Naive thymus-derived CD4-positive, alpha-beta T cell (primary cell): ENCODE data around the gene RHOC. TPM values are rescaled to one million over a fixed set of nuclear protein-coding genes. Genes with fewer than 3 reads are reported as not detected.
A peak's percentile ranks its signal among the peaks of the same experiment; 100 is the strongest.

Experiments
- ATAC-seq: fragments of 150-1000 bp; cut with Tn5 transposase; 2 replicates; pipeline ENCODE4 v1.10.0; 2021; ENCODE audit warnings: mild to moderate bottlenecking, moderate library complexity
- CTCF ChIA-PET: fragments of 350-600 bp; sonication (Branson Sonifier 250); formaldehyde crosslinking; loops from one replicate; lab custom pipeline; 2021; ENCODE audit warnings: antibody characterized with exemption; lab: Charles Lee
- POLR2A ChIA-PET: fragments of 350-600 bp; sonication (Branson Sonifier 250); formaldehyde crosslinking; loops from one replicate; lab custom pipeline; 2021; ENCODE audit warnings: antibody characterized with exemption, inconsistent platforms; lab: Charles Lee
- DNase-seq, 9 donors: peaks; one replicate each; pipeline versions ENCODE4 v3.0.0 to v3.0.0-alpha.2; 2020 to 2022; ENCODE audit warnings: mixed read lengths in 1 of 9
- H3K27ac ChIP-seq: one replicate; pipeline ENCODE4 v1.7.0; 2013; ENCODE audit warnings: mild to moderate bottlenecking, low read depth, low read length, moderate library complexity
- H3K27me3 ChIP-seq, 2 donors: one replicate each; pipeline ENCODE4 v1.7.0; 2013; ENCODE audit warnings: low read length in 2 of 2, mild to moderate bottlenecking in 2 of 2, moderate library complexity in 2 of 2; ENCODE audit not compliant: control insufficient read depth in 2 of 2, insufficient read depth in 2 of 2
- H3K36me3 ChIP-seq, 3 experiments: 1 replicate in 2 of 3; 2 replicates in 1 of 3; pipeline ENCODE4 v1.7.0; 2013; ENCODE audit warnings: low read length in 3 of 3, mild to moderate bottlenecking in 3 of 3, moderate library complexity in 1 of 3; ENCODE audit not compliant: insufficient read depth in 3 of 3, control insufficient read depth in 2 of 3
- H3K4me1 ChIP-seq, 2 donors: one replicate each; pipeline ENCODE4 v1.7.0; 2013; ENCODE audit warnings: low read length in 2 of 2, mild to moderate bottlenecking in 2 of 2, moderate library complexity in 1 of 2; ENCODE audit not compliant: control insufficient read depth in 2 of 2, insufficient read depth in 2 of 2
- H3K4me3 ChIP-seq: 2 replicates; pipeline ENCODE4 v1.7.0; 2013; ENCODE audit warnings: mild to moderate bottlenecking, low read length
- H3K9me3 ChIP-seq, 3 experiments: 1 replicate in 2 of 3; 2 replicates in 1 of 3; pipeline ENCODE4 v1.7.0; 2013; ENCODE audit warnings: low read length in 3 of 3; ENCODE audit not compliant: control insufficient read depth in 2 of 3
- H3K27ac Mint-ChIP-seq, 9 donors: one replicate each; pipeline ENCODE4 v1.8.0; 2020 to 2022; ENCODE audit warnings: mixed read lengths in 9 of 9, mild to moderate bottlenecking in 8 of 9, moderate library complexity in 5 of 9, inconsistent platforms in 2 of 9
- H3K27me3 Mint-ChIP-seq, 5 donors: one replicate each; pipeline ENCODE4 v1.8.0; 2021 to 2022; ENCODE audit warnings: mixed read lengths in 5 of 5, mild to moderate bottlenecking in 1 of 5
- H3K36me3 Mint-ChIP-seq, 5 donors: one replicate each; pipeline ENCODE4 v1.8.0; 2020 to 2022; ENCODE audit warnings: mixed read lengths in 5 of 5, mild to moderate bottlenecking in 3 of 5, inconsistent platforms in 1 of 5
- H3K4me1 Mint-ChIP-seq, 7 donors: one replicate each; pipeline ENCODE4 v1.8.0; 2020 to 2022; ENCODE audit warnings: mixed read lengths in 7 of 7, mild to moderate bottlenecking in 3 of 7, inconsistent platforms in 1 of 7
- H3K4me3 Mint-ChIP-seq, 10 donors: one replicate each; pipeline ENCODE4 v1.8.0; 2020 to 2022; ENCODE audit warnings: mild to moderate bottlenecking in 10 of 10, mixed read lengths in 10 of 10, moderate library complexity in 6 of 10, inconsistent platforms in 2 of 10
- H3K9me3 Mint-ChIP-seq, 11 donors: one replicate each; pipeline ENCODE4 v1.8.0; 2020 to 2022; ENCODE audit warnings: mixed read lengths in 11 of 11, mild to moderate bottlenecking in 4 of 11, inconsistent platforms in 1 of 11, moderate library complexity in 1 of 11
- intact Hi-C, 2 donors: fragments of 100-400 bp; cut with micrococcal nuclease; formaldehyde crosslinking; loops; one replicate each; pipeline ENCODE4 v1.15.1; 2023
- polyA plus RNA-seq, 2 donors: library from polyadenylated mRNA; unstranded; fragments of 300-500 nt; fragmentation: Illumina TruSeq; gene quantifications; one replicate each; pipeline ENCODE4 v1.2.3, GENCODE V29; 2021
- total RNA-seq, 6 experiments: library from RNA in 5 of 6; stranded (reverse) in 5 of 6; gene quantifications; 1 replicate in 5 of 6; 2 replicates in 1 of 6; pipeline ENCODE4 v1.2.3 and lab custom pipeline; 2021 to 2026

RHOC gene
- total and polyA plus RNA-seq, 7 experiments from 2014 or later: 0.57 to 89.1 (median 4.2) TPM

DNA sequence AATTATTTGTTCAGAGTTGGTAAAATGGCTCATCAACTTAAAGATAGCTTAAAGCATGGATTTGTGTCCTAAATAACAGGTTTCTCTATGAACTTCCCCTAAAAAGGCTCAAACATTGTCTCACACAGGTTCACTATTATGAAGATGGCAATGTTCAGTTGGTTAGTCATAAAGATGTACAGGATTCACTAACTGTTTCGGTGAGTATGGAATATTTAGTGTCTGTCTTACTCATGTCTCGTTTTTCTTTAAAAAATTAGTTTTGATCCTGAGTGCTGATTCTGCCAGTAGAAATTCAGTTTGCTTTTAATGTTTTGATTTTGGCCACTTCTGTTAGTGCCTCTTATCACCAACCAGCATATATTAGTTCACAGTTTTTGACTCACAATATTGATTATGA lies 40.0 kb downstream of the RHOC start:
- intact Hi-C loops: no loop called here
- peaks cover 0 to 36% (median 15%) of the 10 kb centered on the region in 7 donors for H3K4me1 Mint-ChIP-seq
- CTCF ChIA-PET: no interaction called here

DNA sequence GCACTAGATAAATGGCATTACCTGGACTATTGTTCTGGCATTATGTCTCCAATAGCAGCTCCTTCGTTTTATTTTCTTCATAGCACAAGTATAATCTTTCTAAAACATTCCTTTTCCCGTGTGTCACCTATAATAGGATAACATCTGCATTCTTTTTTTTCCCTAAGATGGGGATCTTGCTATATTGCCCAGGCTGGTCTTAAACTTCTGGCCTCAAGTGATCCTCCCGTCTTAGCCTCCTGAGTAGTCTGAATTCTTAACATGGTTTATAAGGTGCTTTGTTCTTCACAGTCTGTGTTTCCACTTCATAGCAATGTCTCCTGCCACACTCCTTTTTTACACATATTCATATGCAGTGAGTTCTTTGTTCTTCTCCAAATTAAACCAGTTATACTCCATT lies 41.1 kb downstream of the RHOC start:
- Mint-ChIP-seq H3K9me3 (no peaks in the 10 kb centered on the region), H3K27ac (peak overlapping the region in 5 of 9 donors; percentile 3 to 42 (median 16)), H3K36me3 (peaks cover 15 to 71% (median 40%) of the 10 kb centered on the region in 5 donors), H3K4me1 (peaks cover 3 to 35% (median 12%) of the 10 kb centered on the region in 7 donors), H3K27me3 (no peaks in the 10 kb centered on the region), H3K4me3 (no peak overlapping the region)
- Histone ChIP-seq H3K4me3 (no peak overlapping the region), H3K4me1 (no peaks in the 10 kb centered on the region), H3K27ac (no peak overlapping the region), H3K9me3 (no peaks in the 10 kb centered on the region), H3K27me3 (no peaks in the 10 kb centered on the region), H3K36me3 (peaks cover 5 to 92% (median 21%) of the 10 kb centered on the region in 3 experiments)
- DNase-seq: no peak
- POLR2A ChIA-PET: interaction anchor here (1.8 kb wide), 1 partner anchor 9 kb away, joined by 4 read pairs; the partner anchor contains the start of gene MOV10
- no peak for ATAC-seq
- CTCF ChIA-PET: no interaction called here
- intact Hi-C loops: no loop called here

More for the DNA sequence above, 40.0 kb downstream of the RHOC start:
- DNase-seq (no peak), ATAC-seq (no peak)
- Histone ChIP-seq H3K36me3 (peaks cover 5 to 81% (median 28%) of the 10 kb centered on the region in 3 experiments), H3K27ac (no peak overlapping the region), H3K4me3 (no peak overlapping the region), H3K27me3 (no peaks in the 10 kb centered on the region), H3K9me3 (no peaks in the 10 kb centered on the region), H3K4me1 (no peaks in the 10 kb centered on the region)
- peaks cover 9 to 70% (median 34%) of the 10 kb centered on the region in 5 donors for H3K36me3 Mint-ChIP-seq
- POLR2A ChIA-PET: no interaction called here
- H3K27ac Mint-ChIP-seq: peak overlapping the region in 7 of 9 donors; percentile 4 to 91 (median 43)
- H3K27me3 Mint-ChIP-seq: no peaks in the 10 kb centered on the region
- no peak overlapping the region for H3K4me3 Mint-ChIP-seq
- H3K9me3 Mint-ChIP-seq: no peaks in the 10 kb centered on the region

DNA sequence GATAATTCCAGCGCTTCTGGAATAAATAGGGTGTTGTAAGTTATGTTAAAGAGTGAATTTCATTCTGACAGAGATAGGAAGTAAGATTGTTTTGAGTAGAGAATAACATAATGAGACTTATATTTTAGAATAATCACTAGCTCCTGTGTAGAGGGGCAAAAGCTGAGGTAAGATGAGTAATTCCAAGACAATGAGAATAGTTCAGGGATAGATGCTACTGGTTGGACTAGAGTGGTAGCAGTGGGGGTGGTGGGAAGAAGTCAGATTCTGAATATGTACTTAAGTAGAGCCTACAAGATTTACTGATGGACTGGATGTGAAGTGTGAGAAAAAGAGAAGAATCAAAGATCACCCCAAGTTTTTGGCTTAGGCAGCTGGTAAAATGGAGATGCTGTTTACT lies 55.7 kb downstream of the RHOC start:
- Mint-ChIP-seq H3K4me1 (peaks cover 3 to 33% (median 17%) of the 10 kb centered on the region in 7 donors), H3K27ac (peak overlapping the region in 8 of 9 donors; percentile 0 to 73 (median 46)), H3K9me3 (no peaks in the 10 kb centered on the region), H3K36me3 (peaks cover 9 to 45% (median 36%) of the 10 kb centered on the region in 5 donors), H3K27me3 (no peaks in the 10 kb centered on the region), H3K4me3 (no peak overlapping the region)
- CTCF ChIA-PET: interaction anchor here (1.1 kb wide), 1 partner anchor 67 kb away, joined by 4 read pairs; a partner anchor contains a TSS
- H3K4me3 ChIP-seq: no peak overlapping the region
- H3K9me3 ChIP-seq: no peaks in the 10 kb centered on the region
- H3K27me3 ChIP-seq: no peaks in the 10 kb centered on the region
- POLR2A ChIA-PET: interaction anchor here (1.5 to 2.2 kb wide), 2 partner anchors 9 to 33 kb away, joined by 4 to 6 read pairs; no protein-coding TSS in a partner anchor
- no peak for DNase-seq
- peaks cover 0 to 1% of the 10 kb centered on the region in 2 donors for H3K4me1 ChIP-seq
- peaks cover 13 to 39% (median 27%) of the 10 kb centered on the region in 3 experiments for H3K36me3 ChIP-seq
- no peak for ATAC-seq
- H3K27ac ChIP-seq: no peak overlapping the region
- intact Hi-C loops: no loop called here

Other genes with a start within 250 kb of the RHOC start
- gene WNT2B, start 198.2 kb downstream of the RHOC start, total RNA-seq: under 1 TPM in 4 of 5 experiments, not detected in 1; 0.38 to 0.94 (median 0.61) TPM
- gene WNT2B, start 198.2 kb downstream of the RHOC start, polyA plus RNA-seq: under 1 TPM; 0.05 to 0.55 TPM
- gene ST7L, start 88.0 kb downstream of the RHOC start, total RNA-seq: 10 to 100 TPM; 15.7 to 26.8 (median 24.8) TPM
- gene ST7L, start 88.0 kb downstream of the RHOC start, polyA plus RNA-seq: 10 to 100 TPM; 14.0 to 14.2 TPM
- 100 to 1,000 TPM; 114 to 237 (median 143) TPM for gene CAPZA1, start 87.3 kb downstream of the RHOC start, total RNA-seq
- 100 to 1,000 TPM; 114 to 135 TPM for gene CAPZA1, start 87.3 kb downstream of the RHOC start, polyA plus RNA-seq
- gene MOV10, start 32.5 kb downstream of the RHOC start, total RNA-seq: 100 to 1,000 TPM in 1 of 5 experiments, 10 to 100 TPM in 4; 85.5 to 126 (median 90.1) TPM
- 10 to 100 TPM; 26.1 to 55.9 TPM for gene MOV10, start 32.5 kb downstream of the RHOC start, polyA plus RNA-seq
- gene PPM1J, start 8.2 kb upstream of the RHOC start, total RNA-seq: 1 to 10 TPM in 1 of 5 experiments, under 1 TPM in 2, not detected in 2; 0.46 to 1.6 (median 0.50) TPM
- gene PPM1J, start 8.2 kb upstream of the RHOC start, polyA plus RNA-seq: not detected
- gene SLC16A1, start 249.1 kb upstream of the RHOC start, total RNA-seq: 10 to 100 TPM; 10.1 to 43.6 (median 19.1) TPM
- gene SLC16A1, start 249.1 kb upstream of the RHOC start, polyA plus RNA-seq: 1 to 10 TPM; 8.7 to 9.4 TPM